GM19025 (cell line): Measurements from ENCODE around the gene CSMD2.

ENCODE experiments used
- ATAC-seq: cut with Tn5 transposase; IDR thresholded peaks from one replicate; pipeline ENCODE4 v1.9.1; 2021; ENCODE audit warnings: mild to moderate bottlenecking, low read depth, moderate library complexity; ENCODE audit not compliant: unreplicated experiment

Gene CSMD2

GRCh38 chr1:33735624-33736023, 429.4 kb downstream of the CSMD2 start:
- no peak for ATAC-seq

GRCh38 chr1:33727310-33727709, 437.7 kb downstream of the CSMD2 start:
- ATAC-seq = no peak

- no peak for ATAC-seq
Measured at GRCh38 chr1:33726274-33726804, 438.7 kb downstream of the CSMD2 start.

- no peak for ATAC-seq
Measured at GRCh38 chr1:33725556-33726160, 439.4 kb downstream of the CSMD2 start.

- ATAC-seq = no peak
Measured at GRCh38 chr1:33725037-33725436, 440.0 kb downstream of the CSMD2 start.

GRCh38 chr1:33724348-33724747, 440.7 kb downstream of the CSMD2 start:
- ATAC-seq = no peak

- ATAC-seq = no peak
Measured at GRCh38 chr1:33723251-33723650, 441.8 kb downstream of the CSMD2 start.

GRCh38 chr1:33721301-33721815, 443.7 kb downstream of the CSMD2 start:
- ATAC-seq = no peak

- ATAC-seq = no peak
Measured at GRCh38 chr1:33719771-33720670, 445.0 kb downstream of the CSMD2 start.

- ATAC-seq = no peak
Measured at GRCh38 chr1:33719326-33719725, 445.7 kb downstream of the CSMD2 start.

GRCh38 chr1:33718186-33718585, 446.8 kb downstream of the CSMD2 start:
- no peak for ATAC-seq

GRCh38 chr1:33716976-33717688, 447.9 kb downstream of the CSMD2 start:
- ATAC-seq = no peak

GRCh38 chr1:33715195-33715811, 449.7 kb downstream of the CSMD2 start:
- ATAC-seq = no peak

GRCh38 chr1:33714421-33714820, 450.6 kb downstream of the CSMD2 start:
- no peak for ATAC-seq

GRCh38 chr1:33713058-33713877, 451.8 kb downstream of the CSMD2 start:
- ATAC-seq = no peak

GRCh38 chr1:33712186-33712585, 452.8 kb downstream of the CSMD2 start:
- no peak for ATAC-seq

GRCh38 chr1:33711511-33711910, 453.5 kb downstream of the CSMD2 start:
- ATAC-seq = no peak

GRCh38 chr1:33710967-33711366, 454.1 kb downstream of the CSMD2 start:
- ATAC-seq = no peak
